Type B pancreatic cell (in vitro differentiated cells): ENCODE measurements around the gene ZNF70. TPM values are rescaled to one million over a fixed set of nuclear protein-coding genes. Genes with fewer than 3 reads are reported as not detected.

Experiments used
- DNase-seq: peaks from one replicate; pipeline ENCODE4 v3.0.0; 2021; ENCODE audit warnings: mixed read lengths; ENCODE audit not compliant: unreplicated experiment; ENCODE audit errors: extremely low spot score
- H3K27ac Mint-ChIP-seq: 2 replicates; pipeline ENCODE4 v1.8.0; 2021; ENCODE audit warnings: mild to moderate bottlenecking, mixed read lengths
- H3K27me3 Mint-ChIP-seq: 2 replicates; pipeline ENCODE4 v1.8.0; 2021; ENCODE audit warnings: mixed read lengths
- H3K36me3 Mint-ChIP-seq: 2 replicates; pipeline ENCODE4 v1.8.0; 2021; ENCODE audit warnings: mixed read lengths
- H3K4me1 Mint-ChIP-seq: one replicate; pipeline ENCODE4 v1.8.0; 2021; ENCODE audit warnings: mixed read lengths; ENCODE audit not compliant: unreplicated experiment
- H3K4me3 Mint-ChIP-seq: 2 replicates; pipeline ENCODE4 v1.8.0; 2021; ENCODE audit warnings: mild to moderate bottlenecking, mixed read lengths
- H3K9me3 Mint-ChIP-seq: 2 replicates; pipeline ENCODE4 v1.8.0; 2021; ENCODE audit warnings: mixed read lengths
- CTCF ChIP-seq: fragments of 200-600 bp; sonication (generic); conservative IDR thresholded peaks from 2 replicates; pipeline ENCODE4 v1.5.0; 2021; ENCODE audit warnings: antibody characterized with exemption, mild to moderate bottlenecking
- total RNA-seq: library from RNA; stranded (reverse); gene quantifications from 2 replicates; pipeline ENCODE4 v1.2.1, GENCODE V29; 2021; ENCODE audit warnings: low replicate concordance

Gene ZNF70
- total RNA-seq, 1 donor from 2014 or later: 12.3 TPM

- Mint-ChIP-seq H3K27ac (no peak overlapping the region), H3K27me3 (no peaks in the 10 kb centered on the region), H3K9me3 (no peaks in the 10 kb centered on the region)
Measured at GRCh38 chr22:23760056-23760455, 9.1 kb upstream of the ZNF70 start.

DNA sequence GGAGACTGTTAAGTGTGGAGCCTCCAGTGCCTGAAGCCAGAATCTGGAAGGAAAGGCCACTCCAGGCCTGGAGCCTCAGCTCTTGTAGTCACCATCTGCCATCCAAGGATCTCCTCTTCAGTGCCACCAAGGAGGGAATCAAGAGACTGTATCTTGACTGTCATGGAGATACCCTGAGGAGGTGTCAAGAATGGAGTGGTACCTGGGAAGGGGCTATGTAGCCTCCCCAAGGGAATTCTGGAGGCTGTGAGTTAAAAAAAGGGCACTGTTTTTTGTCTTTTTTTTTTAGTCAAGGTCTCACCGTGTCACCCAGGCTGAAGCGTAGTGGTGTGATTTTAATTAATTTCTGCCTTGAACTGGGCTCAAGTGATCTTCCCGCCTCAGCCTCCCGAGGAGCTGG is 8.7 kb upstream of the ZNF70 start:
- no peaks in the 10 kb centered on the region for H3K27me3 Mint-ChIP-seq
- no peak overlapping the region for H3K4me3 Mint-ChIP-seq

More at GRCh38 chr22:23760056-23760455, 9.1 kb upstream of the ZNF70 start:
- no peak for TF ChIP-seq CTCF
- Mint-ChIP-seq H3K4me1 (peaks cover 8% of the 10 kb centered on the region), H3K4me3 (no peak overlapping the region), H3K36me3 (no peaks in the 10 kb centered on the region)
- DNase-seq: no peak

DNA sequence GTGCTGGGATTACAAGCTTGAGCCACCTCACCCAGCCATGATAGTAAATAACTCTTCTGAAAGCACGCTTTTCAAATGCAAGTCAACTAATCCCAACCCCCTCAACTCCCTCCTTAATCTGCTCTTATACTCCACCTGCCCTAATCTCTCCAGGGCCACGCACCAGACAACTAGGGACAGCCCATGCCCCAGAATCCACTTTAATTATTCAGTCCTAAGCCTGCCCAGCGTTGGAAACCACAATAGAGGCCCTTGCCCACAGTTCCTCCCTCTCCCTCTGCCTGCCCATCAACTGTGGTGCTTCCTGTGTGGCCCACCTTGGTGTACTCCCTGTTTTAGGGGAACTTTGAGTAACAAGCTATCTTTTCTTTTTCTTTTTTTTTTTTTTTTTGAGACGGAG is 6.0 kb upstream of the ZNF70 start:
- H3K9me3 Mint-ChIP-seq: no peaks in the 10 kb centered on the region
- H3K36me3 Mint-ChIP-seq: no peaks in the 10 kb centered on the region
- H3K27ac Mint-ChIP-seq: no peak overlapping the region
- no peak for TF ChIP-seq CTCF
- H3K4me1 Mint-ChIP-seq: peaks cover 5% of the 10 kb centered on the region
- H3K27me3 Mint-ChIP-seq: no peaks in the 10 kb centered on the region
- DNase-seq: no peak
- no peak overlapping the region for H3K4me3 Mint-ChIP-seq

More for the DNA sequence above, 8.7 kb upstream of the ZNF70 start:
- Mint-ChIP-seq H3K27ac (no peak overlapping the region), H3K4me1 (peaks cover 9% of the 10 kb centered on the region), H3K36me3 (no peaks in the 10 kb centered on the region), H3K9me3 (no peaks in the 10 kb centered on the region)
- no peak for DNase-seq
- TF ChIP-seq CTCF: no peak

DNA sequence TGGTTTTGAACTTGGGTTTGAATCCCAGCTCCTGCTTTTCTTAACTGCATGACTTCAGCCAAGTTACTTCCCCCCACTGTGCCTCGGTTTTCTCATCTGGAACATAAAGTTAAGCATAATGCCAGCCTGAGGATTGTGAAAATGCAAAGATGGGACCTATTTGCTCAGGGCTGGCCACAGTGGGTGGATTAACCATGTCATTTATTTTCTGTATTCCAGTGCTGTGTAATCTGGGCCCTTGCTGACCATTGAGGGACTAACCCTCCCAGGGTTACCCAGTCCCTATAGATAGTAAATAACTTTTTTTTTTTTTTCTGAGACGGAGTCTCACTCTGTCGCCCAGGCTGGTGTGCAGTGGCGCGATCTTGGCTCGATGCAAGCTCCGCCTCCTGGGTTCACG is 4.8 kb upstream of the ZNF70 start:
- H3K36me3 Mint-ChIP-seq: no peaks in the 10 kb centered on the region
- H3K27me3 Mint-ChIP-seq: no peaks in the 10 kb centered on the region
- DNase-seq: no peak
- no peaks in the 10 kb centered on the region for H3K9me3 Mint-ChIP-seq
- peak overlapping the region; percentile 42 for H3K27ac Mint-ChIP-seq
- H3K4me1 Mint-ChIP-seq: peaks cover 5% of the 10 kb centered on the region
- no peak for TF ChIP-seq CTCF
- no peak overlapping the region for H3K4me3 Mint-ChIP-seq

- H3K27ac Mint-ChIP-seq: peak overlapping the region; percentile 42
- H3K36me3 Mint-ChIP-seq: no peaks in the 10 kb centered on the region
- peaks cover 11% of the 10 kb centered on the region for H3K4me1 Mint-ChIP-seq
- H3K4me3 Mint-ChIP-seq: peak overlapping the region; percentile 13
- no peaks in the 10 kb centered on the region for H3K27me3 Mint-ChIP-seq
- TF ChIP-seq CTCF: no peak
- H3K9me3 Mint-ChIP-seq: no peaks in the 10 kb centered on the region
- no peak for DNase-seq
Measured at GRCh38 chr22:23754980-23755636, 4.2 kb upstream of the ZNF70 start.
